Cardiac fibroblast (primary cell): Measurements from ENCODE around the gene PHIP.

Experiments
- DNase-seq, 2 donors: peaks; one replicate each; pipeline versions ENCODE4 v3.0.0 to v3.0.0-alpha.2; 2010; ENCODE audit warnings: low read depth in 2 of 2
- H3K4me3 ChIP-seq, 2 donors: replicated peaks in 1 of 2; 1 replicate in 1 of 2; 2 replicates in 1 of 2; pipeline ENCODE4 v1.5.1; 2011; ENCODE audit warnings: low read depth in 2 of 2, low read length in 2 of 2, mild to moderate bottlenecking in 2 of 2, moderate library complexity in 1 of 2
- CTCF ChIP-seq: IDR thresholded peaks from one replicate; pipeline ENCODE4 v1.5.1; 2011; ENCODE audit warnings: low read depth, mild to moderate bottlenecking, low read length, inconsistent platforms

PHIP gene

GRCh38 chr6:79081663-79082062 is 3.6 kb upstream of the PHIP start:
- no peak for TF ChIP-seq CTCF
- no peak for DNase-seq
- H3K4me3 ChIP-seq, result no peak overlapping the region

- peak; percentile 38 to 43 for DNase-seq
- TF ChIP-seq CTCF, result no peak
- peak overlapping the region in 1 of 2 donors; percentile 77 for H3K4me3 ChIP-seq
Measured at GRCh38 chr6:79079561-79080041, 1.5 kb upstream of the PHIP start.

DNA sequence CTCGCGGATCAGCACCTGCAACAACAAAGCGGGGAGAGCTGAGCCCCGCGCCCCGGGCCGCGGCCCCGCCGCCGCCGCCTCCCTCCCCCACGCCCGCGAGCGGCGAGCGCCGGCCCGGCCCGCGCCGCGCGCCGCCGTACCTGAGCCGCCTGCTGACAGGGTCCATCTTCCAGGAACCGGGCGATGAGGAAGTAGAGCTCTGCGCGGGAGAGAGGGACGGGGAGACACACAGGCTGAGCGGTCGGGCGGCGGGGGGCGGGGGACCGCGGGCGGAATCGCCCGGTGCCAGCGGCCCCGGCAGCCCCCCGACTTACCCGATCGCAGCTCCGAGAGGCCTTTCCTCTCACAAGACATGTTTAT is 359 bp downstream of the PHIP start:
- peak overlapping the region; percentile 77 to 80 for H3K4me3 ChIP-seq
- no peak for DNase-seq
- no peak for TF ChIP-seq CTCF

DNA sequence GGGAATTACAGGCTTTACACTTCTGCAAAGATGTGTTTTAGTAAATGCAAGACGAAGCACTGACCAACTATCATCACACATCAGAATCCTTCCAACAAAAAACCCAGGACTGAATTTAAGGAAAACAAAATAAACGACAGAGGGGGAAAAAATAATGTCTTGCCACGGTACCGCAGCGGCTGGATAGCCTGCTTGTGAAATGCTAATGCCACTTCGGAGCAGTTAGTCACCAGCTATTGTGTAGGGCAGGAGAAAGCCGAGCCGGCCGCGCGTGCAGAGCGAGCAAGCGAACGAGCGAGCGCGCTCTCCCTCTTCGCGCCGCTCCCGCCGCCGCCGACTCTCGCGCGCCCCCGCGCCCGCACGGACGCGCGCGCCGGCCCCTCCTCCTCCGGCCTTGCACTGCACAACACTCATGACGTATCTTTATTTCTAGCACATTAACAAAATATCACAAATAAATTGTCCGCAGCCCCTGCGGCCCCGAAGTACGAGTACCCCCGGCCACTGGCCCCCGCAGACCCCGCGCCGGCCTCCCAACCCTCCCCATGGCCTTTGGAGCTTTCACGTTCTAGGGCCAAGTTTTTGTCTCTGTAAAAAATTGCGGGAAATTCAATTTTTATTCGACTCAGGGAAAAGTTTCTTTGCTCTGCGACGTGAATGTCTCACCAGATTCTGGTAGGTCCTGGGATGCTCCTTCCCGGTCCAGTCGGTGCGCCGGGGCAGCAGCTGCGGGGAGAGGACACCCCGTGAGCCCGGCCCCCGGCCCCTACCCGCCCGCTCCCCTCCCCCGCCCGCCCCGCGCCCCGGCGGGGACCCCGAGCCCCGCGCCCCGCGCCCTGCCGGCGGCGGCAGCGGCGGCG is 1.0 kb downstream of the PHIP start:
- TF ChIP-seq CTCF, result no peak

GRCh38 chr6:79076160-79076559 is 1.9 kb downstream of the PHIP start:
- DNase-seq, result peak; percentile 14 to 33
- peak overlapping the region; percentile 40 to 77 for H3K4me3 ChIP-seq
- no peak for TF ChIP-seq CTCF

More for the DNA sequence above, 1.0 kb downstream of the PHIP start:
- peak overlapping the region; percentile 76 to 77 for H3K4me3 ChIP-seq
- peak; percentile 96 for DNase-seq

DNA sequence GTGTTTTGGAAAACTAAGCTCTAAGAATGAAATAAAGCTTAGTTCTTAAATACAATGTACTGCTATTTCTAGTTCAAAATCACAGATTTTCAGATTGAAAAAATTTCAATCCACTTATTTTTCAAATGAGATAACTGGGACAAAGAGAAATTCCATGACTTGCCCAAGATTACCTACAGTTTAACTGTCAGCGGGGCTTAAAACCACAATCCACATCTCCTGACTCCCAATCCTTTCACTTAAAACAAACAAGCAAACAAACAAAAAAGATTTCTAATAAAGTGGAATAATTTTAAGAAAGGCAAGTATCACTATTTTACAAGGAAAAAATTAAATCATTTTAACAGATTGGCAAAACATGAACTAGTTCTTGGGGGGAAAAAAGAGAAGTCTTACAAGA is 4.2 kb downstream of the PHIP start:
- no peak for DNase-seq
- no peak overlapping the region for H3K4me3 ChIP-seq
- no peak for TF ChIP-seq CTCF
